Keratinocyte (primary cell): ENCODE measurements around the gene OBSCN. TPM values are rescaled to one million over a fixed set of nuclear protein-coding genes. Genes with fewer than 3 reads are reported as not detected.

Source experiments
- DNase-seq: peaks from one replicate; pipeline ENCODE4 v3.0.0-alpha.2; 2011; ENCODE audit warnings: low read depth, missing footprints, low spot score
- FAIRE-seq: peaks from 2 replicates; lab custom pipeline; 2011; peaks lifted over from hg19 to GRCh38; lab: Jason Lieb, UNC
- H2AFZ ChIP-seq: 2 replicates; pipeline ENCODE4 v1.6.0; 2012; ENCODE audit warnings: low read length, control low read depth, inconsistent platforms; ENCODE audit not compliant: control insufficient read depth
- H3K27ac ChIP-seq: 2 replicates; pipeline ENCODE4 v1.5.1; 2011; ENCODE audit warnings: low read length; ENCODE audit not compliant: control insufficient read depth, insufficient read depth
- H3K27me3 ChIP-seq: 3 replicates; pipeline ENCODE4 v1.6.0; 2011; ENCODE audit warnings: low read length; ENCODE audit not compliant: control insufficient read depth, insufficient read depth; ENCODE audit errors: extremely low read depth
- H3K36me3 ChIP-seq, 2 experiments: 2 replicates in 1 of 2; 3 replicates in 1 of 2; pipeline ENCODE4 v1.5.1; 2011; ENCODE audit warnings: low read length in 2 of 2, mild to moderate bottlenecking in 1 of 2; ENCODE audit not compliant: control insufficient read depth in 2 of 2, insufficient read depth in 2 of 2; ENCODE audit errors: extremely low read depth in 1 of 2
- H3K4me1 ChIP-seq: 3 replicates; pipeline ENCODE4 v1.5.1; 2011; ENCODE audit warnings: low read length; ENCODE audit not compliant: control insufficient read depth, insufficient read depth; ENCODE audit errors: extremely low read depth
- H3K4me2 ChIP-seq: 3 replicates; pipeline ENCODE4 v1.6.0; 2011; ENCODE audit warnings: low read depth, low read length; ENCODE audit not compliant: control insufficient read depth, insufficient read depth; ENCODE audit errors: extremely low read depth
- H3K4me3 ChIP-seq, 3 experiments: fragments of 200-600 bp in 1 of 3; sonication (generic) in 1 of 3; 2 replicates in 2 of 3; 3 replicates in 1 of 3; pipeline ENCODE4 v1.5.1; 2011 to 2016; ENCODE audit warnings: low read length in 3 of 3, mild to moderate bottlenecking in 3 of 3, control low read depth in 2 of 3, inconsistent platforms in 1 of 3, low read depth in 1 of 3, mixed read lengths in 1 of 3, mixed run types in 1 of 3, moderate library complexity in 1 of 3; ENCODE audit not compliant: control insufficient read depth in 2 of 3, insufficient read depth in 2 of 3; ENCODE audit errors: extremely low read depth in 1 of 3
- H3K79me2 ChIP-seq: 2 replicates; pipeline ENCODE4 v1.6.0; 2012; ENCODE audit warnings: low read length; ENCODE audit not compliant: control insufficient read depth, insufficient read depth
- H3K9ac ChIP-seq: 3 replicates; pipeline ENCODE4 v1.6.0; 2011; ENCODE audit warnings: low read length; ENCODE audit not compliant: control insufficient read depth, insufficient read depth; ENCODE audit errors: extremely low read depth
- H3K9me1 ChIP-seq: 3 replicates; pipeline ENCODE4 v1.6.0; 2011; ENCODE audit warnings: low read length; ENCODE audit not compliant: control insufficient read depth, insufficient read depth; ENCODE audit errors: extremely low read depth
- H3K9me3 ChIP-seq: 2 replicates; pipeline ENCODE4 v1.5.1; 2012; ENCODE audit warnings: low read depth, low read length; ENCODE audit not compliant: control insufficient read depth
- H4K20me1 ChIP-seq: 3 replicates; pipeline ENCODE4 v1.6.0; 2011; ENCODE audit warnings: low read length; ENCODE audit not compliant: control insufficient read depth, insufficient read depth; ENCODE audit errors: extremely low read depth
- CTCF ChIP-seq, 3 experiments: IDR thresholded peaks in 1 of 3; conservative IDR thresholded peaks in 1 of 3; optimal IDR thresholded peaks in 1 of 3; 2 replicates in 2 of 3; 3 replicates in 1 of 3; pipeline versions ENCODE3 to v1.5.1; 2011; ENCODE audit warnings: low read length in 3 of 3, mild to moderate bottlenecking in 3 of 3, moderate library complexity in 2 of 3, control low read depth in 1 of 3, inconsistent platforms in 1 of 3; ENCODE audit not compliant: insufficient read depth in 2 of 3; ENCODE audit errors: extremely low read depth in 1 of 3
- EZH2 ChIP-seq: IDR thresholded peaks from one replicate; pipeline ENCODE4 v1.6.1; 2012; ENCODE audit warnings: inconsistent platforms, mild to moderate bottlenecking, low read length, moderate library complexity
- dilution Hi-C: fragments of 300-500 bp; cut with MboI; formaldehyde crosslinking; loops from one replicate; pipeline ENCODE4 v1.7.0; 2020; ENCODE audit warnings: low sequenced_read_pairs; ENCODE audit not compliant: extremely low pct_ligation_motif_present
- polyA plus RNA-seq, 5 experiments: library from polyadenylated mRNA; depleted of rRNA in 3 of 5; stranded (reverse) in 3 of 5; stranded (forward) in 1 of 5; unstranded in 1 of 5; fragments of >200 nt; gene quantifications; 1 replicate in 1 of 5; 2 replicates in 3 of 5; 3 replicates in 1 of 5; pipeline versions ENCODE4 v1.2.1 to v1.2.3, GENCODE V29; 2011 to 2012; ENCODE audit warnings: missing spikeins in 2 of 5, low read depth in 1 of 5, low replicate concordance in 1 of 5

OBSCN gene
- polyA plus RNA-seq, 1 donor (not counting 4 experiments of a cell fraction or from before 2014, with no cell fraction given) = 1.8 TPM

- Histone ChIP-seq H2AFZ (no peak overlapping the region), H4K20me1 (no peaks in the 10 kb centered on the region), H3K4me2 (no peak overlapping the region), H3K36me3 (peaks cover 0 to 2% of the 10 kb centered on the region in 2 experiments), H3K9ac (no peak overlapping the region), H3K9me3 (no peaks in the 10 kb centered on the region), H3K4me3 (no peak overlapping the region), H3K27me3 (no peaks in the 10 kb centered on the region), H3K27ac (no peak overlapping the region), H3K4me1 (no peaks in the 10 kb centered on the region), H3K9me1 (no peaks in the 10 kb centered on the region), H3K79me2 (no peaks in the 10 kb centered on the region)
- dilution Hi-C loops = no loop called here
- FAIRE-seq (no peak), DNase-seq (no peak)
- TF ChIP-seq EZH2 (no peak), CTCF (optimal IDR thresholded peaks at IDR 0.05 in 1 of 3, IDR thresholded peaks at IDR 0.05 in 1 of 3, conservative IDR thresholded peaks at IDR 0.05 in 1 of 3; ENCODE audit: extremely low read depth in 1 of 3, insufficient read depth in 2 of 3, low read length in 3 of 3) (no peak)
These were observed 126.5 kb downstream of the OBSCN start for GRCh38 chr1:228334226-228334935.

GRCh38 chr1:228334954-228335353 is 127.1 kb downstream of the OBSCN start:
- Histone ChIP-seq H3K4me2 (no peak overlapping the region), H3K4me1 (no peaks in the 10 kb centered on the region), H3K79me2 (no peaks in the 10 kb centered on the region), H3K9me1 (no peaks in the 10 kb centered on the region), H2AFZ (no peak overlapping the region), H3K36me3 (peaks cover 0 to 2% of the 10 kb centered on the region in 2 experiments), H3K9me3 (no peaks in the 10 kb centered on the region), H4K20me1 (no peaks in the 10 kb centered on the region), H3K4me3 (no peak overlapping the region), H3K9ac (no peak overlapping the region), H3K27me3 (no peaks in the 10 kb centered on the region), H3K27ac (no peak overlapping the region)
- TF ChIP-seq EZH2 (no peak), CTCF (optimal IDR thresholded peaks at IDR 0.05 in 1 of 3, IDR thresholded peaks at IDR 0.05 in 1 of 3, conservative IDR thresholded peaks at IDR 0.05 in 1 of 3; ENCODE audit: extremely low read depth in 1 of 3, insufficient read depth in 2 of 3, low read length in 3 of 3) (no peak)
- dilution Hi-C loops = no loop called here
- DNase-seq (no peak), FAIRE-seq (no peak)
